Cardiac muscle cell (in vitro differentiated cells and primary cell): Measurements from ENCODE around the gene NLGN4X. TPM values are rescaled to one million over a fixed set of nuclear protein-coding genes. Genes with fewer than 3 reads are reported as not detected.

Source experiments
- DNase-seq, 2 donors: peaks; one replicate each; pipeline versions ENCODE4 v3.0.0 to v3.0.0-alpha.2; 2010 to 2017; ENCODE audit warnings: low read depth in 1 of 2, low spot score in 1 of 2
- H3K27ac ChIP-seq: fragments of 200-600 bp; sonication (generic); 2 replicates; pipeline ENCODE4 v1.5.1; 2016
- H3K27me3 ChIP-seq: fragments of 200-600 bp; sonication (generic); 2 replicates; pipeline ENCODE4 v1.6.0; 2016; ENCODE audit warnings: control low read depth
- H3K36me3 ChIP-seq: fragments of 200-600 bp; sonication (generic); 2 replicates; pipeline ENCODE4 v1.5.1; 2016; ENCODE audit warnings: control low read depth
- H3K4me1 ChIP-seq: fragments of 200-600 bp; sonication (generic); 2 replicates; pipeline ENCODE4 v1.8.1; 2017; ENCODE audit warnings: low read depth, mild to moderate bottlenecking, mixed run types
- H3K4me3 ChIP-seq: fragments of 200-600 bp; sonication (generic); 2 replicates; pipeline ENCODE4 v1.5.1; 2016; ENCODE audit warnings: mild to moderate bottlenecking
- H3K9me3 ChIP-seq: fragments of 200-600 bp; sonication (generic); 2 replicates; pipeline ENCODE4 v1.5.1; 2017; ENCODE audit warnings: low read depth, mild to moderate bottlenecking, control low read depth
- CTCF ChIP-seq: IDR thresholded peaks from 2 replicates; pipeline ENCODE4 v1.5.1; 2012; ENCODE audit warnings: low read depth, mild to moderate bottlenecking, low read length
- polyA plus RNA-seq: library from polyadenylated mRNA; unstranded; fragments of >200 nt; fragmentation: Nextera tagmentation; extraction: Ambion mirVana; gene quantifications from 2 replicates; pipeline ENCODE4 v1.2.1, GENCODE V29; 2016
- total RNA-seq: library from RNA; depleted of rRNA; stranded (reverse); fragments of >200 nt; gene quantifications from 2 replicates; pipeline ENCODE4 v1.2.3, GENCODE V29; 2016

NLGN4X gene
- total and polyA plus RNA-seq, 2 experiments from 2014 or later = 4.2 to 6.9 TPM

GRCh38 chrX:6184900-6185515 lies 43.7 kb downstream of the NLGN4X start:
- no peaks in the 10 kb centered on the region for H3K4me1 ChIP-seq
- no peaks in the 10 kb centered on the region for H3K9me3 ChIP-seq
- DNase-seq = no peak
- no peak for TF ChIP-seq CTCF
- H3K27me3 ChIP-seq = no peaks in the 10 kb centered on the region
- H3K4me3 ChIP-seq = no peak overlapping the region
- no peak overlapping the region for H3K27ac ChIP-seq
- no peaks in the 10 kb centered on the region for H3K36me3 ChIP-seq

GRCh38 chrX:6175914-6176313 lies 52.8 kb downstream of the NLGN4X start:
- Histone ChIP-seq H3K27me3 (no peaks in the 10 kb centered on the region), H3K36me3 (no peaks in the 10 kb centered on the region), H3K27ac (no peak overlapping the region), H3K4me3 (no peak overlapping the region), H3K9me3 (no peaks in the 10 kb centered on the region), H3K4me1 (no peaks in the 10 kb centered on the region)
- no peak for TF ChIP-seq CTCF
- DNase-seq = no peak

- no peaks in the 10 kb centered on the region for H3K9me3 ChIP-seq
- no peak for DNase-seq
- no peak for TF ChIP-seq CTCF
- H3K27ac ChIP-seq = no peak overlapping the region
- H3K4me3 ChIP-seq = no peak overlapping the region
- no peaks in the 10 kb centered on the region for H3K27me3 ChIP-seq
- no peaks in the 10 kb centered on the region for H3K4me1 ChIP-seq
- H3K36me3 ChIP-seq = no peaks in the 10 kb centered on the region
Observed at GRCh38 chrX:6170424-6170823, 58.2 kb downstream of the NLGN4X start.

GRCh38 chrX:6169407-6169806 lies 59.3 kb downstream of the NLGN4X start:
- Histone ChIP-seq H3K27ac (no peak overlapping the region), H3K36me3 (no peaks in the 10 kb centered on the region), H3K4me1 (no peaks in the 10 kb centered on the region), H3K4me3 (no peak overlapping the region), H3K27me3 (no peaks in the 10 kb centered on the region), H3K9me3 (no peaks in the 10 kb centered on the region)
- DNase-seq = no peak
- no peak for TF ChIP-seq CTCF

- H3K9me3 ChIP-seq = no peaks in the 10 kb centered on the region
- no peak overlapping the region for H3K4me3 ChIP-seq
- no peaks in the 10 kb centered on the region for H3K4me1 ChIP-seq
- TF ChIP-seq CTCF = no peak
- no peak overlapping the region for H3K27ac ChIP-seq
- DNase-seq = no peak
- H3K36me3 ChIP-seq = no peaks in the 10 kb centered on the region
- H3K27me3 ChIP-seq = no peaks in the 10 kb centered on the region
Observed at GRCh38 chrX:6163721-6164120, 64.9 kb downstream of the NLGN4X start.
